ENCODE results near the gene BMP8A.
"Not testable (repeated sequence)": the region's sequence is repeated elsewhere in the genome, so short reads cannot be mapped to it uniquely, and the experiment has no call there.

Gene BMP8A

DNA sequence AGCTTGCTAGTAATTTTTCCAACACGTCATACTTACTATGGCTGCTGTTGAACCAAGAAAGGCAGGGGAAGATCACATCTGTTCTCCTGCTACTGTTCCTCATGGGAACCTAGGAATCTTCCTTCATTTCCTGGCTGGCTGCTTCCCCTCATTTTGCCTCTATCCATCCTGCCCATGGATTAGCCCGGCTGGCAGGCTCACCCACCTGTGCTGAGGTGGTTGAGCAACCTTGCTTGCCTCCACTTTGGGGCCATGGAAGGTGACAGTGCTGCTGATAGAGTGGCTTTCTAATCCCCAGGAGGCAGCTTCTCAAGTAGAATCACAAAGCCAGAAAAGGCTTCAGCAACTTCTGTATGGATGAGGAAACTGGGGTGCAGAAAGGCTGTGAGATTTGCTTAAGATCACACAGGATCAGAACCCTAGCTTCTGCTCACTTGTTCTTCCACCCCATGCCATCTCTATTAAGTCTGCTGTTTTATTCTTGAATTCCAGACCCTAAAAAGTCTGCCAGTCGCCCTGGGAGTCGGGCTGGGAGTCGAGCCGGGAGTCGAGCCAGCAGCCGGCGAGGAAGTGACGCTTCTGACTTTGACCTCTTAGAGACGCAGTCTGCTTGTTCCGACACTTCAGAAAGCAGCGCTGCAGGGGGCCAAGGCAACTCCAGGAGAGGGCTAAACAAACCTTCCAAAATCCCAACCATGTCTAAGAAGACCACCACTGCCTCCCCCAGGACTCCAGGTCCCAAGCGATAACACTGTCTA, 6.2 kb upstream of the BMP8A start:
- H3K27ac ChIP-seq (ENCODE audit: low read length) = no peak overlapping the region
- H3K9me3 ChIP-seq (ENCODE audit: insufficient read depth, low read depth, low read length) = no peaks in the 10 kb centered on the region
- H3K27me3 ChIP-seq (ENCODE audit: insufficient read depth, low read length) = peaks cover 25% of the 10 kb centered on the region
- peaks cover 69% of the 10 kb centered on the region for H3K36me3 ChIP-seq (ENCODE audit: insufficient read depth, low read depth, low read length)
- H3K4me1 ChIP-seq (ENCODE audit: insufficient read depth, low read length) = no peaks in the 10 kb centered on the region
- H3K4me3 ChIP-seq (ENCODE audit: low read length) = no peak overlapping the region
- H3K9ac ChIP-seq (ENCODE audit: low read depth, low read length) = no peak overlapping the region

DNA sequence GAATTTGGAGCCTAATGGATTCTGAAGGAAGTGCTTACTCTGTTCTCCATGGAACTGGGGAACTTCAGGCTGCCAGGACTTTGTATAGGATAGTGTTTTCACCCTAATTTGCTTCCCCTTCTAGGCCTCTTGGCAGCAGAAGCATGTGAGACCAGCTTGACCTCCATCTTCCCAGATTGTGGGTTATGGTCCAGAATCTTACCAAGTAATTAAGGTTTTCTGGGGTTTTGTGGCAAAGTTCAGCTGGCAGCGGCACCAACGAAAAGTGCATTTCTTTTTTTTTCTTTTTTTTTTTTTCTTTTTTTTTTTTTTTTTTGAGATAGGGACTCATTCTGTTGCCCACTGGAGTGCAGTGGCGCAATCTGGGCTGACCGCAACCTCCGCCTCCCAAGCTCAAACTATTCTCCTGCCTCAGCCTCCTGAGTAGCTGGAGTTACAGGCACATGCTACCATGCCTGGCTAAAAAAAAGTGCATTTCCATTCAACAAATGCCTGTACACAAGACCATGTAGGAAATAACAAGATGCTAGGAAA, 3.4 kb upstream of the BMP8A start:
- H3K36me3 ChIP-seq (ENCODE audit: insufficient read depth, low read depth, low read length) = peaks cover 46% of the 10 kb centered on the region
- H3K4me1 ChIP-seq (ENCODE audit: insufficient read depth, low read length) = no peaks in the 10 kb centered on the region
- no peak overlapping the region for H3K4me3 ChIP-seq (ENCODE audit: low read length)
- no peak overlapping the region for H3K27ac ChIP-seq (ENCODE audit: low read length)
- H3K27me3 ChIP-seq (ENCODE audit: insufficient read depth, low read length) = peaks cover 51% of the 10 kb centered on the region
- no peaks in the 10 kb centered on the region for H3K9me3 ChIP-seq (ENCODE audit: insufficient read depth, low read depth, low read length)
- no peak overlapping the region for H3K9ac ChIP-seq (ENCODE audit: low read depth, low read length)

DNA sequence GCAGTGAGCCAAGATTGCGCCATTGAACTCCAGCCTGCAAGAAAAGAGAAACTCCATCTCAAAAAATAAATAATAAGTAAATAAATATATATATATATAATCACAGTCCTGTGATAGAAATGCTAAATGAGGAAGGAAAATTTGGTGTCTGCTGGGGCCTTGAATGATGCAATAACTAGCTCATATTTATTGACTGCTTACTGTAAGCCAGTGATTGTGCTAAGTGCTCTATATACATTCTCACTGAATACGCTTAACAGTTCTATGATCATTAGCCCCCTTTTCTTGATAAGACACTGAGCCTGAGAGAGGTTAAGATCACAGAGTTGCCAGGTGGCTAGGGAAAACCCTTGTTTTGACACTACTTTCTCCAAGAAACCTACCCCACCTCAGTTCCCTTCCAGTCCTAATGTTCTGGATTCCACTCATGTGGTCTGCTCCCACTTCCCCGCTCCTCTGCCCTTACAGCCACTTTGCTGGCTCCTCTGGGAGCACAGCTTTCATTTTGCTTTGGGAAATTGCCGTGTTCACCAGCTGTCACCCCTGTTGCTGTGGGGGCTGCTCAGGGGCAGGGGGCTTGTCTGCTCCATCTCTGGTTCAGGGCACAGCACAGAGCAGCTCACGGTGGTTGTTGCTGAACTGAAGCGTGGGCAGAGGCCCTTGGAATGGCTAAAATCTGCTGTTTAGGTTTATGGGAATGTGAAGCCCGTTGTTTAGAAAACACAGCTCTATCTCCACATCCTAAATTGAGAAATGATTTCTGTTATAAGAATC, 2.5 kb upstream of the BMP8A start:
- Histone ChIP-seq H3K4me1 (ENCODE audit: insufficient read depth, low read length) (no peaks in the 10 kb centered on the region), H3K9me3 (ENCODE audit: insufficient read depth, low read depth, low read length) (no peaks in the 10 kb centered on the region), H3K27ac (ENCODE audit: low read length) (no peak overlapping the region), H3K36me3 (ENCODE audit: insufficient read depth, low read depth, low read length) (peaks cover 39% of the 10 kb centered on the region), H3K27me3 (ENCODE audit: insufficient read depth, low read length) (peaks cover 60% of the 10 kb centered on the region), H3K9ac (ENCODE audit: low read depth, low read length) (no peak overlapping the region), H3K4me3 (ENCODE audit: low read length) (no peak overlapping the region)

DNA sequence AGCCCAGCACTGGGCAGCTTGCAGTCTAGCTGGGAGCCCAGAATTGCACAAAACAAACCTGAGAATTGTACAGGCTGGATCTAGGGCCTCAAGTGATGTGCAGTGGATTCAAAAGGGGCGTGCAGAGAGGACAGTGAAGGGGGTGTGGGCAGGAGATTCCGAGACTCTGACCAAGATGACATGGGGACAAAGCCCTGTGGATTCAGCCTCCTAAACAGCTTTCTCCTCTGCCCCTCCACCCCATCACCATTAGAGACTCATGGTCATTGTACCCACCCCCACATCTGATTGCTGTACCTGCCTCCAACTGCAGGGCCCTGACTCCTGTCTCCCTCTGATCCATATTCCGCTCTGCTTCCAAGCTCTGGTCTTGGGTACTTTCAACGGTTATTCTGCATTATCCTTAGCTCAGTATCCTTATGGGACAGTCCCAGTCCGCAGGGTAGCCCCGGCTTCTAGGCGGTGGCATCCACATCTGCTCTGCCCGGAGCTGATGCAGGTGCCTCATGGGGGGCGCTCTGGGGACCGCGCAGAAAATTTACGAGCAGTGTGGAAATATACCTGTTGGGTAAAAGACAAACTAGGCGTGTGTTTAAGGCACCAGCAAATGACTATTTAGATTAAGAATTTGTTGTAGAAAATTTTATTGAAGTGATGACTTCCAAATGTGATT, 1.7 kb upstream of the BMP8A start:
- H3K9ac ChIP-seq (ENCODE audit: low read depth, low read length) = no peak overlapping the region
- H3K9me3 ChIP-seq (ENCODE audit: insufficient read depth, low read depth, low read length) = no peaks in the 10 kb centered on the region
- peaks cover 67% of the 10 kb centered on the region for H3K27me3 ChIP-seq (ENCODE audit: insufficient read depth, low read length)
- no peak overlapping the region for H3K4me3 ChIP-seq (ENCODE audit: low read length)
- H3K4me1 ChIP-seq (ENCODE audit: insufficient read depth, low read length) = no peaks in the 10 kb centered on the region
- peaks cover 32% of the 10 kb centered on the region for H3K36me3 ChIP-seq (ENCODE audit: insufficient read depth, low read depth, low read length)
- no peak overlapping the region for H3K27ac ChIP-seq (ENCODE audit: low read length)

DNA sequence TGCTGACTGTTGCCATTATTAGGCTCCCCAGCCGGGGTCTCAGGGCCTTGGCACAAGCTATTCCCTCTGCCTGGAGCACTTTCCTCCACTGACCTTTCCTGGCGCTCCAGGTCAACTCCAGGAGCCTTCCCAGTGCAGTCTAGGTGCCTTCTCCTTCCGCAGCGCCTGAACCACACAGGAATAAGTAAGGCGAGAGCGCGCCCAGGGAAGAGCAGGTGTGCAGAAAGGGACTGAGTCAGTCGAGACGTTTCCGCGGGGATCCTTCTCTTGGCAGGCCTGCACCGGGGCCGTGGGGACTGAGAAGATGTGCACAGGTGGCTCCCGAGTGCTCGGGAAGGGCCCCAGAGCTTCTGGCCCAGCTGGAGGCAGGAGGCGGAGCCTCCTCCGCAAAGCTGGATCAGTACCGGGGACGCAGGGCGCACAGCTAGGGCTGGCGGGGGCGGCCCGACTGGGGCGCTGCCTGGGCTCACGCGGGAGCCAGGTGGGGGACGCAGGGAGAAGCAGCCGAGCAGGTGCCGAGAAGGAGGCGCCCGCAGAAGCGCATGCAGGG, 765 bp upstream of the BMP8A start:
- Histone ChIP-seq H3K36me3 (ENCODE audit: insufficient read depth, low read depth, low read length) (peaks cover 22% of the 10 kb centered on the region), H3K9ac (ENCODE audit: low read depth, low read length) (no peak overlapping the region), H3K27me3 (ENCODE audit: insufficient read depth, low read length) (peaks cover 67% of the 10 kb centered on the region), H3K27ac (ENCODE audit: low read length) (no peak overlapping the region), H3K9me3 (ENCODE audit: insufficient read depth, low read depth, low read length) (no peaks in the 10 kb centered on the region), H3K4me1 (ENCODE audit: insufficient read depth, low read length) (no peaks in the 10 kb centered on the region), H3K4me3 (ENCODE audit: low read length) (peak overlapping the region; percentile 59; the same call in 1 of the 2 replicates)

DNA sequence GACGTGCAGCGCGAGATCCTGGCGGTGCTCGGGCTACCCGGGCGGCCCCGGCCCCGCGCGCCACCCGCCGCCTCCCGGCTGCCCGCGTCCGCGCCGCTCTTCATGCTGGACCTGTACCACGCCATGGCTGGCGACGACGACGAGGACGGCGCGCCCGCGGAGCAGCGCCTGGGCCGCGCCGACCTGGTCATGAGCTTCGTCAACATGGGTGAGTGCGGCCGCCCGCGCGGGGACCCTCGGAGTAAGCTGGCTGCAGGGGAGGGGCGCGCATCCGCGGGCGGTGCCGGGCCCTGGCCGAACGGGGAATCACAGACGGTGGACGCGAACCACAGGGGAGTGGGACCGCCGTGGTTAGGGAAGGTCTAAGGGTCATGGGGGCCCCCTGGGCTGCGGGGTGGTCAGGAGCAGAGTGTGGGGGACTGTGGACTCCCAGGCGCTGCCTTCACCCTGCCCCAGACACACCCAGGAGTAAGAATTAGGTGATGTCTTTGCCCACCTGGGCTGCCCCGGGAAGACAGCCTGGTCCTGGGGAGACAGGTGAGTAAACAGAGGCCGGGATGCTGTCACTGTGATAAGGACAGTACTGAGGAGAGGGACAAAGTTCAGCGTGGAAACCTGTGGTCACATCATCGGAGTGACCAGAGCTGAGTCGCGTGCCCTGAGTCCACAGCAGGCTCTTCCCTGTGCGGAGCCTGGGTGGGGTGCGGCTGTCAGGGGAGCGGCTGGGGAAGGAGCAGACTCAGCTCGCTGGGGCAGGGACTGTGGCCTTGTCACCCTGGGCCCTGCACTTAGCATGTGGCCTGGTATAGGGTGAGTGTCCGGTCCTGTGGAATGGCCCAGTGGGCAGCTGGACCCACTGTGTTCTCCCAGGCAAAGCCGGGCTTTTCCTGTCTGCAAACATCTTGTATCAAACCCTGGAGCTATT, 944 bp downstream of the BMP8A start:
- not testable (repeated sequence) for H3K36me3 ChIP-seq (ENCODE audit: insufficient read depth, low read depth, low read length); H3K4me1 ChIP-seq (ENCODE audit: insufficient read depth, low read length); H3K9me3 ChIP-seq (ENCODE audit: insufficient read depth, low read depth, low read length); H3K4me3 ChIP-seq (ENCODE audit: low read length); H3K27ac ChIP-seq (ENCODE audit: low read length); H3K9ac ChIP-seq (ENCODE audit: low read depth, low read length)
- H3K27me3 ChIP-seq (ENCODE audit: insufficient read depth, low read length) = peaks cover 73% of the 10 kb centered on the region

DNA sequence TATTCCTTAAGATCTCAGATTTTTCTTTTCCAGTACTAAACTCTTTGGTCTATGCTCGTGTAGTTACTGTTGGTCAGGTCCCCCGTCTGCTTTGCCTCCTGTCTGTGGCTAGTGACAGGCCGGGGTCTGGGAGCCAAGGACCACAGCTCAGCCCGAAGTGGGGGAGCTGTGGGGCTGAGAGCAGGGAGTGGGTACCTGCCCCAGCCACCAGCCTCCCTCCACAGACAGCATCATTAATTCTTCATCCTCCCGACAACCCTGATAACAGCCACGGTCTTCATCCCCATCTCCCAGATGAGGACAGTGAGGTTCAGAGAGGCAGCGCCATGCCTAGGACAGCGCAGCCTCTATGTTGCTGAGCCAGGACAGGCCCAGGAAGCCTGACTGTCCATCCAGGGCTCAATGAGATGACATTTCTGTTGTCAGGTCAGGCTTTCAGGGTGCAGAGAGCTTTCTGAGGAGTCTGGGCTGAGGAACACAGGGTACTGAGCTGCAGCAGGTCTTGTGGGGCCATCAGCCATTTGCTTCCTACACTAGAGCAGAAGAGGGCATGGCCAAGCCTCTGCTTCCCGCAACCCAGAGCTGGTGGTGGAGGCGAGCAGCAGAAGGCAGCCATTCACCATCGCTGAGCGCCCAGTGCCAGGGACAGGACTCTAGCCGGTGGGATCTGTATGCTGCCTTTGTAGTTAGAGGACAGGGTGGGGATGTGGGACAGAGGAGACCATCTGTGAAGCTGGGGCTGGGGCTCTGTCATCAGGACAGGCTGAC, 1.8 kb downstream of the BMP8A start:
- H3K27ac ChIP-seq (ENCODE audit: low read length) = not testable (repeated sequence)

DNA sequence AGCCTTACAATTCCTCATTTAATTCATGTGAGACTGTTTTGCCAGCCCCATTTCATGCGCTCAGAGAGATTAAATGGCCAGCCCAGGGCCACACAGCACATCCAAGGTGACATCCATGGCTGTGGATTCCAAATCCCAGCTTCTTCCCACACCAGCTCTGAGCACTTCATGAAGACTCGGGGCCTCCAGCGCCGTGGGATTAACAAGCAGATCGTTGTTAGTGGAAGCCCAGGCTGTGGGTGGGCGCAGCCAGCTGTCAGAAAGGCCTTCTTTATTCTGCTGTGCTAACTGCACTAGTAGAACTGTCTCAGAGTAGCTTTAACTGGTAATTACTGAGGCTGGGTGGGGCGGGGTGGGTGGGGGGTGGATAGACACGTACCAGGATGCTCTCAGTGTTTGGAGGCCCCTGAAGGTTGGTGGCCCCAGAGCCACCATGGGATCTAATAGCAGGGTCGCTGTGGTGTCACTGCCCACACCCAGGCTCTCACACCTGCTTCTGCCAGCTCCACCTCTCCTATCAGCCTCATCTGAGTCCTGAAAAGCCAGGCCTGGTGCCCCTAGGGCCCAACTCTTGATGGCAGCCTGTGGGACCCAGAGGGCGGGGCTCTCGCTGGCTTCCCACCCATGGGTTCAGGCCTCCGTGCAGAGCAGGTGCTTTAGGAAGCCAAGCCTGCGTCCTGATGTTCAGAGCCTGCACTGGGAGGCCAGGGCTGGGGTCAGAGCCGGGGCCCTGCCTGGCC, 3.4 kb downstream of the BMP8A start:
- Histone ChIP-seq H3K27me3 (ENCODE audit: insufficient read depth, low read length) (peaks cover 55% of the 10 kb centered on the region), H3K9ac (ENCODE audit: low read depth, low read length) (no peak overlapping the region), H3K4me1 (ENCODE audit: insufficient read depth, low read length) (peaks cover 4% of the 10 kb centered on the region), H3K9me3 (ENCODE audit: insufficient read depth, low read depth, low read length) (no peaks in the 10 kb centered on the region), H3K4me3 (ENCODE audit: low read length) (no peak overlapping the region), H3K36me3 (ENCODE audit: insufficient read depth, low read depth, low read length) (no peaks in the 10 kb centered on the region), H3K27ac (ENCODE audit: low read length) (no peak overlapping the region)

More for the DNA sequence above, 1.8 kb downstream of the BMP8A start:
- H3K9me3 ChIP-seq (ENCODE audit: insufficient read depth, low read depth, low read length); H3K4me1 ChIP-seq (ENCODE audit: insufficient read depth, low read length); H3K36me3 ChIP-seq (ENCODE audit: insufficient read depth, low read depth, low read length); H3K4me3 ChIP-seq (ENCODE audit: low read length); H3K9ac ChIP-seq (ENCODE audit: low read depth, low read length): not testable (repeated sequence)
- H3K27me3 ChIP-seq (ENCODE audit: insufficient read depth, low read length) = peaks cover 68% of the 10 kb centered on the region

DNA sequence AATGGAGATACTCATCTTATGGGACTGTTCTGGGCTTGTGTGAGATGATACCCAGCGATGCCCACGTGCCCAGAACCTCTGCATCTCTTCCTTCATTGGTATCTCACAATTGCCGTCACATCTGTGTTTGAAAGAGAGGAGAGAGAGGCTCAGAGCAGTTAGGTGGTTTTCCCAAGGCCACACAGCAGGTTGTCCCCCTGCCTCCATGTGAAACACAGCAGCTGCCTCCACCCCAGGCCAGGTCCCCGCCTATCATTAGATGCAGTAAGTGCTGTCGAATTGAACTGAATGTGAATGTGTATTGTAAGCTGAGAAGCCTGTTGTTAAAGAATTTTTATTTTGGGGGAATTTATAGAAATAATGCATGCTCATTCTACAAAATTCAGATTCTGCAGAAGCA, 5.1 kb downstream of the BMP8A start:
- H3K4me1 ChIP-seq (ENCODE audit: insufficient read depth, low read length); H3K9ac ChIP-seq (ENCODE audit: low read depth, low read length); H3K4me3 ChIP-seq (ENCODE audit: low read length); H3K9me3 ChIP-seq (ENCODE audit: insufficient read depth, low read depth, low read length); H3K27ac ChIP-seq (ENCODE audit: low read length); H3K36me3 ChIP-seq (ENCODE audit: insufficient read depth, low read depth, low read length): not testable (repeated sequence)
- H3K27me3 ChIP-seq (ENCODE audit: insufficient read depth, low read length) = peaks cover 41% of the 10 kb centered on the region

DNA sequence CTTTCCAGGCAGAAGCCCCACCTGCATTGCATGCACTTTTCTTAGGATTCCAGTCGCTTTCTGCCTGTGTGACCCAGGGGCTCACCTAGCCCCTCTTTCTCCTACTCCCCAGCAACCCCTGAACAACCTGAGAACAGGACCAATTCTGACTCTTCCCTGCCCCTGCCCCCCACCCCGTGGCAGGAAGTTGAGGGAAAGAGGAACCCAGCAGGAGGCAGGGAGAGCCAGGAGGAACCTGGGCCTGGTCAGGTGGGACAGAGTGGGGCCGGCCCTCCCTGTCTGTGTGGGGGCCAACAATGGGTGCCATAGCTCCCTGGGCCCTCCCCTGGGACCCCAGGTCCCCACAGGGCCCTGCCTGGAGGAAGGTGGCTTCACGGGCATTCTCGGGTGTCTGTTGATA, 6.1 kb downstream of the BMP8A start:
- Histone ChIP-seq H3K4me1 (ENCODE audit: insufficient read depth, low read length) (peaks cover 4% of the 10 kb centered on the region), H3K27me3 (ENCODE audit: insufficient read depth, low read length) (peaks cover 33% of the 10 kb centered on the region), H3K9me3 (ENCODE audit: insufficient read depth, low read depth, low read length) (no peaks in the 10 kb centered on the region), H3K27ac (ENCODE audit: low read length) (no peak overlapping the region), H3K36me3 (ENCODE audit: insufficient read depth, low read depth, low read length) (no peaks in the 10 kb centered on the region), H3K4me3 (ENCODE audit: low read length) (no peak overlapping the region), H3K9ac (ENCODE audit: low read depth, low read length) (no peak overlapping the region)
